GM13977 (cell line): ENCODE data around the gene FOXR2.

Source experiments
- DNase-seq: peaks from one replicate; pipeline ENCODE4 v3.0.0; 2012; ENCODE audit warnings: low spot score
- CTCF ChIP-seq: IDR thresholded peaks from 2 replicates; pipeline ENCODE4 v1.5.1; 2012; ENCODE audit warnings: mild to moderate bottlenecking, control low read depth; ENCODE audit not compliant: insufficient read depth; ENCODE audit errors: extremely low read depth, missing control alignments
- in situ Hi-C: fragments of 300-500 bp; cut with MboI; formaldehyde crosslinking; loops from one replicate; pipeline ENCODE4 v1.12.0; 2022; ENCODE audit warnings: low sequenced_read_pairs, low pct_unique_long_range_greater_than_20kb, mixed read lengths, inconsistent platforms; ENCODE audit not compliant: unreplicated experiment

The FOXR2 gene

GRCh38 chrX:55668084-55668483 lies 44.9 kb downstream of the FOXR2 start:
- DNase-seq = no peak
- no peak for TF ChIP-seq CTCF
- in situ Hi-C loops = no loop called here
